ENCODE data around the gene SLC1A7.

SLC1A7 gene

GRCh38 chr1:53127546-53127945 lies 14.9 kb downstream of the SLC1A7 start:
- ChIA-PET POLR2A (no interaction called here), CTCF (no interaction called here)
- DNase-seq (ENCODE audit: extremely low spot score) = no peak
- no peak for TF ChIP-seq CTCF (IDR thresholded peaks at IDR 0.05; ENCODE audit: control extremely low read depth, extremely low read depth, low read depth, missing control alignments)

GRCh38 chr1:53126495-53126894 lies 15.9 kb downstream of the SLC1A7 start:
- DNase-seq (ENCODE audit: extremely low spot score) = no peak
- ChIA-PET POLR2A (no interaction called here), CTCF (no interaction called here)
- no peak for TF ChIP-seq CTCF (IDR thresholded peaks at IDR 0.05; ENCODE audit: control extremely low read depth, extremely low read depth, low read depth, missing control alignments)

- ChIA-PET CTCF (no interaction called here), POLR2A (no interaction called here)
- DNase-seq (ENCODE audit: extremely low spot score) = no peak
- no peak for TF ChIP-seq CTCF (IDR thresholded peaks at IDR 0.05; ENCODE audit: control extremely low read depth, extremely low read depth, low read depth, missing control alignments)
Measured at GRCh38 chr1:53125623-53126360, 16.6 kb downstream of the SLC1A7 start.

- CTCF ChIA-PET = no interaction called here
- DNase-seq (ENCODE audit: extremely low spot score) = no peak
- no peak for TF ChIP-seq CTCF (IDR thresholded peaks at IDR 0.05; ENCODE audit: control extremely low read depth, extremely low read depth, low read depth, missing control alignments)
- POLR2A ChIA-PET = no interaction called here
Measured at GRCh38 chr1:53125122-53125521, 17.3 kb downstream of the SLC1A7 start.

GRCh38 chr1:53123453-53124140 lies 18.8 kb downstream of the SLC1A7 start:
- POLR2A ChIA-PET = no interaction called here
- CTCF ChIA-PET = no interaction called here

GRCh38 chr1:53122961-53123413 lies 19.5 kb downstream of the SLC1A7 start:
- no peak for TF ChIP-seq CTCF (IDR thresholded peaks at IDR 0.05; ENCODE audit: control extremely low read depth, extremely low read depth, low read depth, missing control alignments)
- no peak for DNase-seq (ENCODE audit: extremely low spot score)
- ChIA-PET POLR2A (no interaction called here), CTCF (no interaction called here)

More at GRCh38 chr1:53123453-53124140, 18.8 kb downstream of the SLC1A7 start:
- no peak for TF ChIP-seq CTCF (IDR thresholded peaks at IDR 0.05; ENCODE audit: control extremely low read depth, extremely low read depth, low read depth, missing control alignments)
- DNase-seq (ENCODE audit: extremely low spot score) = no peak
